ENCODE data around the gene BIRC7.
"Not testable (repeated sequence)": the region's sequence is repeated elsewhere in the genome, so short reads cannot be mapped to it uniquely, and the experiment has no call there.

Gene BIRC7

DNA sequence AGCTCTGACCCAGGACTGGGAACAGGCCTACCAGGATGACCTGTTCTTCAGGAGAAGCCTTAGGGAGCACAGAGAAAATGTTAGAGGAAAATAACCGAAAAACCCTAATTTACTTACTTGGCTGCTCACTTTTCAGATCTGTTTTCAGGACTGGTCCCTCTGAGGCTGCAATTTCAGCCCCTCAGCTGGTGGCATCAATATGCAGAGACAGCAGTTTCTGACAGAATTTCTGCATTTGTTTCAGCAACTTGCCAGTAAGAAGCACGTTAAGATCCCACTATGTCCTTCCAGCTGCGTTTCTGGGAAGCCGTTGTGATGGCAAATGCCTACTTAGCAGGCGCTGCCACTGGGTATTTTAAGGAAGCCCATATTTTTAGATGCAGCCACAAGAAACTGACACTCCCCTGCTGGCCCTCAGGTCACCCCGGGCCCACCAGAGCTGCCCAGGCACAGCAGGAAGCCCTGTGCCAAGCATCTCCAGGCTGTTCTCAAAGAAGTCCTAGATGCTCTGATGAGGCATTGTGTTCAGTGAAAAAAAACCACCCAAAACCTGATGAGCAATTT lies 27.3 kb upstream of the BIRC7 start:
- DNase-seq, result no peak

DNA sequence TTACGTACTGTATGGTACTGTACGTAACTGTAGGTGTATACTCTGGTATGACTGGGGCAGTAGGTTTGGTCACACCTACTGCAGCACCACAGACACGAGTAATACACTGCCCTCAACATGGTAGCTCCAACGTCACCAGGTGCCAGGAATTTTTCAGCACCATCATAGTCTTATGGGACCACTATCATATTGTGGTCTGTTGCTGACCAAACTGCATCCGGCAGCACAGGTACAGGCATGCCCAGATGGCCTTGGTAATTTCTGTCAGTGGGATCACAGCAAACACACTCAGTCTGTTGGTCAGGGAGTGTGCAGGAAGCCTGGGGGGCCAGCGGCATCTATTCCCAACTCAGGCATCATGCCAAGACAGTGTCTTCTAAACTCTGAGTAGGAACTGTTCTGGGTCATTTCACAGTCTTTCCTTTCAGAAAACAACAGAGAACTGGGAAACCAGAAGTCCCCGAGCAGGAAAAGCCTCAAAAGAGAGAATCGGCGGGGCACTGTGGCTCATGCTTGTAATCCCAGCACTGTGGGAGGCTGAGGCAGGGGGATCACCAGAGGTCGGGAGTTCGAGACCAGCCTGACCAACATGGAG lies 25.6 kb upstream of the BIRC7 start:
- DNase-seq, result no peak

DNA sequence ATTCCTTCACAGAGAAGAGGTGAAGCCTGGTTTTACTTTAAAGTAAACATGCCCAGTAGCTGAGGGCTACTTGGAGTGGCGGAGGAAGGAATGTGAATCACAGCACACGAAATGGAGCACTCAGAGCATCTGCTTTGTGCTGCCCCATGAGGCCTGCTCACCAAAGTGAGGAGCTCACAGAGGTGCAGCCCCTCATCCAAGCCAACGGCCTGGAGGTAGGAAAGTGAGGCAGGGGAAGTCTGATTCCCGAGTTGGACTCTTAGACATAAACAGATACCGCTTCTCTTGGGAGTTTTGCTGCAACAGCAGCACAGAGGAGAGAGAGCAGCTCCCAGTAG lies 23.3 kb upstream of the BIRC7 start:
- no peak for DNase-seq

DNA sequence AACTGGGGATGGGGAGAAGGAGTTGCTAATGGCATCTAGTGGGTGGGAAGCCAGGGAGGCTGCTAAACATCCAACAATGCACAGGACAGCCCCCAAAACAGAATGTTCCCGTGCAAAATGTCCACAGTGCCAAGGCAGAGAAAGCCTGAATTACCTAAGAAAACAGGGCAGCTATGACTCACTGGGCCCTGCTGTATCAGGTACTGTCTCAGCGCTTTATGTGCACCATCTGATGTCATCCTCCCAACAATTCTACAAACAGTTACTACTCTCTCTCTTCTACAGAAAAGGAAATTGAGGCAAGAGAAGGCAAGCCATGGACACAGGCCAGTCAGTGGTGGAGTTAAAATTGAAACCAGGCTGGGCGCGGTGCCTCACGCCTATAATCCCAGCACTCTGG lies 22.9 kb upstream of the BIRC7 start:
- no peak for DNase-seq

DNA sequence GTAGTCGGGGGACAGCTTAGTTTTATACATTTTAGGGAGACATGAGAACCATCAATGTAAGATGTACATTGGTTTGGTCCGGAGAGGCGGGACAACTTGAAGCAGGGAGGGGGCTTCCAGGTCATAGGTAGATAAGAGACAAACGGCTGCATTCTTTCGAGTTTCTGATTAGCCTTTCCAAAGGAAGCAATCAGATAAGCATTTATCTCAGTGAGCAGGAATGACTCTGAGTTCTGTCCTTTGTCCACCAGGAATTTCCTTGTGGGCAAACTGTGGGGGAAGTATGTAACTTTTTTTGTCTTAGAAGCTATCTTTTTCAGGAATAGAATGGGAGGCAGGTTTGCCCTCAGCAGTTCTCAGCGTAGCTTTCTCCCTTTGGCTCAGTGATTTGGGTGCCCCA lies 21.2 kb upstream of the BIRC7 start:
- no peak for DNase-seq

DNA sequence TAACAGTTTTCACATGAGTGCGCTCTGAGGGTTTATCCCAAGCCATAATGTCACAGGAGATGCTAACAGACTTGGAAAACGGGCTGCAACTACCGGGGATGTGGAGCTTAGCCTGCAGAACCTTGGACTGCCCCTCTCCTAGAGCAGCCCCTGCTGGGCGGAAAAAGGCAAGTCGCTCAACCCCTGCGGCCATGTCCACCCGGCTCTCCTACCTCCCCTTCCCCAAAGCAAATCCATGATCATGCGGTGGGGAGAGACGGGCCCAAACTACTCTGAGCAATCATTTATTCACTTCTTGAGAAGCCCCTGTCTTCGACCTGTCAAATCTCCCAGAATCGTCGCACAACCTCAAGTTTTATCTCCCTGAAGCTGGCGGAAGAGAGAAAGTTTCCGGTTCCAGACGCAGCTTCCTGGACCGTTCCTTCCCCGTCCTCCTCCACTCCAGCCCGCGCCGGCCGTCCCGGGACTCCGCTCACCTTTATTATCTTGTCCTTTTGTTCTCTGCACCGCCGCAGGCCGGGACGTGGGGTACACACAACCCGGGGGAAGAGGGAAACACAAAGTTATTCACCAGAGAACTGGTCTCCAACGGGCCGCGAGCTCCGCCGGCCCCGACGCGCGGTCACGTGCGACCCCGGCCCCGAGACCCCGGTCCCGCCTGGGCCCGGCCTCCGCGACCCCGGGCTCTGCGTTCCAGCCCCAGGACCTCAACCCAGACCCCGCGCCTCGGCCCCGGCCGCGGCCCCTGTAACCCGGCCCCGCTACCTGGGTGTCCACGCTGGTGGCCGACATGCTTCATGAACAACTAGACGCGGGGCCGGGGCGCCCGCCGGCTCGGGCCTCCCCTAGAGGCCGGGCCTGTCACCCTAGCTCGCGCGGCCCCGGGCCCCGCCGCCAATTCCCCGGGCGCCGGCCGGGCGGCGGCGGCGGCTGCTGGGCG lies 20.3 kb upstream of the BIRC7 start:
- DNase-seq, result peak; percentile 44 to 47

DNA sequence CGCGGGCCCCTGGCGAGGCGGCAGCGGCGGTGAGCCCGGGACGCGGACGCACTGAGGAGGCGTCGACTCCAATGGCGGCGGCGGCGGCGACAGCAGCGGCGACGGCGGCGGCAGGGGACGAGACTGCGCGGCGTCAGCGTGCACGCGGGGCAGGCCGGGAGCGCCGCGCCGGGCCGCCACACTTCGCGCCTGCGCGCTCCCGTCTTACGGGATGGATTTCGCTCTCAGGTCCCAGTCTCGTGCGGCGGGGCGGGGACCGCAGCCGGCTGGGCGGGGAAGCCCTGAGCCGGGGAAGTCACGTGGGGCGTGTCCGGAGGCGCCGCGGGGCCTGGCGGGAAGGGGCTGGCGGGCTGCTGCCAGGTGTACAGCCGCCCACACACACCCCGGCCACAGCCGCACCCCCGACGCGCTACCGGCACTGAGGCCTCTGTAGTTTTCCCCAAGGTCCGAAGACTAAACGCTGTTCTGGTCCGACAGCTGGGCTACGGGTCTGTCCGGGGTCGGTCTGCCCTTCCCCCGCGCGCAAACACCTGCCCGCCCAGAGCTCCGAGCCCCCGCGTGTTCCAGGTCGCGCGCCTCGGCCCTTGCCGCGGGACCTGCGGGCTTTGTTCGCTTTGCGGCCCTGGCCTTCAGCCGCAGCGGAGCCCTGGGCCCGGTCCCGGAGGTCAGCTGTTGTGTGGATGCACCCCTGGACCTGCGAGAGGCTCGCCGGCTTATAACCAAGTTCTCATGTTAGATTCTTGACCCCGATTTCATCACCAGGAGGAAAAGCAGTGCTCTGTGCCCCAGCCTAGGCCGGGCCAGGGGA lies 19.5 kb upstream of the BIRC7 start, which contains the start of gene YTHDF1:
Gene YTHDF1 (minus strand): TSS at position 91 of the 808 bp plus-strand sequence. CDS start 239 bp downstream, outside the sequence.
- DNase-seq, result peak; percentile 96 to 98

DNA sequence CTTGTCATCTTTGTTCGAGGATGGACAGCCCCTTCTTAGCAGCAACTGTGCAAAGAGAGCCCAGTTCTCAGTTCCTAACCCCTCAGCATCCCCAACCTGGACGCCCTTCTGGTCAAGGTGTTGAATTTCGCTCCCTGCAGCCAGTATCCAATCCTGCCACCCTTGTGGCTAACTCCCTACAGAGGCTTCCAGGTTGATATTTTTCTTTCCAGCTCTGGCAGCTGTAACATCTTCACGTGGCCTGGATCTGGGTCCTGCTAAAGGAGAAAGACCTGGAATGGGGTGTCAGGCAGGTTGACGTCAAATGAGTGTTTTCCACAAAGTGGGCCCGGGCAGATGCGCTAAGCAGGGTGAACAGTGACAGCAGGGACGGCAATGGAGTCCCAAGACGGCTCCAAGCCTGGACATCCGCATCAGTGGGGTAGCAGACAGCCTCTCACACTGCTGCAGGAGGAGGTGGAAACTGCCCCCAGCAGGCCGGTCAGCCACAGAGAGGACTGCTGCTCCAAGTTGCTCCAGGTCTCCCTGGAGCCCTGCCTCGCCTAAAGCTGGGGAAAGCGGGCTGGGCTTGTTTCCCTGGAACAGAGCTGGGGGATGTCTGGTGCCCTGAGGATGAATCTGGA lies 18.7 kb upstream of the BIRC7 start:
- no peak for DNase-seq

DNA sequence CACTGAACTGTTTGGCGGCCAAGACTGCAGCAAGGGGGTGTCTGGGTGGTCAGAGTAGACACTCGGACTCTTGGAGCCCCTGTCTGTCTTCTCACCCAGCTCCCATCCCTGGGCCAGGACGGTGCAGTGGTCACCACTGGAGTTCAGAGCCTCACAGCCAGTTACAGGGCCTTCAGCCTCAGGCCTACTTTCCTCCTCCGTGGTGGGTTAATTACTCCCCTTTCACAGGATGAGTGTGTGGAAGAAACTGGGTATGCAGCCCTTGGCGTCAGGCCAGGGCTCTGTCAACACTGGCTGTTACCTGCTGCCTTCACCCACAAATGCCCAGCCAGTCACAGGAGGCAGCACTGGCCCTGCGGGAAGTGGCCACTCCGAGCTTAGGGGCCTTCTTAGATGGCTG lies 18.0 kb upstream of the BIRC7 start:
- peak in 1 of 2 experiments; percentile 28 for DNase-seq

DNA sequence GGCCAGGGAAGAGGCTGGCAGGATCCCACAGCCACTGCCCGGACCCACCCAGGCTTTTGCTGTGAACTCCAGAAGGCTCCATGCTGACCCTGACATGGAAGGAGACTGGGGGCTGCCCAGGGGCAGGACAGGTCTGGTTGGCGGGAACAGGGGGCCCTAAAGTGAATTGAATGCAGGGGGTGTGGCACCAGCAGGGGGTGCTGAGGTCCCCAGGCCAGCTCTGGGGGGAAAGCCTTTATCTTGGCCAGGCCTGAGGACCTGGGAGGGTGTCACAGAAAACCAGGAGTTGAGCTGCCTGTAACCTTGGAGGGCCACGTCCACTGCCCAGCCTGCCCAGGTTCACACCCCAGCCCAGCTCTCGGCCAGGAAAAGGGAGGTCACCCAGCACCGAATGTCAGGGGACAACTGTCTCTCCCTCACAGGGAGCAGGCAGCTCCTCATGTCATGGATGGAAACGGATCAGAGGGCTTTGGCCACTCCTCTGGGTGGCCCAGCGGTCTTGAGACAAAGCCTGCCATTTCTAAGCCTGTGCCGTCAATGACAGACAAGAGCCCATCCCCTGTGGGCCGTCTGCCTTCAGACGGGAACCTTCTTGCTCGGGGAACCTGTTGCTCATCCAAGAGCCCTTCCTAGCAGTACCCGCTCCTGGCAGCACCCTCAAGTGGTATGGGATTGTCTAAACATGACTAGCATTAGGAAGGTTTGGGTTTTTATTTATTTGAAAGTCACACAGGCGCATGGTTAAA lies 16.8 kb upstream of the BIRC7 start:
- no peak for DNase-seq

DNA sequence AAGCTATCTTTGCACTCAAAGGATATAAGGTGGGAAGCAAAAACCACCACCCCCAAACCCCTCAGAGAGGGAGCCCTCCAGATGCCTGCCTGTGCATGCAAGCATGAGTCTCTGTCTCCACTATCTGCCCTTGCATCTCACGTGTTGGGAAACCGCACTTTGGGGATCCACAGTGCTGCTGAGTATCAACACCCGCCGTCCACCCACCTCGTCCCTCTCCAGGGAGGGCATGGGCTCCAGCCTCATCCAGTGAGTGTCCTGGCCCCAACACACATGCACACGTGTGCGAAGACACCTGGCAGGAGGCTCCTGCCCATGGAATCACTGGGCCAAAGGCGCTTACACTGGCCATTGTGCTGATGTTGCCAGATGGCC lies 16.3 kb upstream of the BIRC7 start:
- no peak for DNase-seq

DNA sequence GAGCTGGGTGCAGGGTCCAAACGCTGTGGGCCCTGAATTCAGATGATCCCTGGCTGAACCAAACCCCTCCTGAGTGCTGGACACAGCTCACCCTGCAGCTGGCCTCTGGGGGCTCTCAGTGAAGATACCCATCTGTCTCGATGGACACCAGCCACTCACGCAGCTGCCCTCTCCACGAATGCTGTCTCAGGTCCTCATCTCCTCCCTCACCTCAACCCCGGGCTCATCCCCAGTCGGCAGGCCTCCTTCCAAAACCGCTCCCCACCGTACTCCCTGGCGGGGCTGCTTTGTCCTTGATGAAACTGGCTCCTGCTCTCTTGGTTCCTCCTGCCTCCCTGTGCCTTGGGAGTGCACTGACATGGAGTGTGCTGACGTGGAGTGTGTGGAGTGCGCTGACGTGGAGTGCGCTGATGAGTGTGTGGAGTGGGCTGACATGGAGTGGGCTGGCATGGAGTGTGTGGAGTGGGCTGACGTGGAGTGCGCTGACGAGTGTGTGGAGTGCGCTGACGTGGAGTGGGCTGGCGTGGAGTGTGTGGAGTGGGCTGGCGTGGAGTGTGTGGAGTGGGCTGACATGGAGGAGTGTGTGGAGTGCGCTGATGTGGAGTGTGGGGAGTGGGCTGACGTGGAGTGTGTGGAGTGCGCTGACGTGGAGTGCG lies 15.7 kb upstream of the BIRC7 start:
- no peak for DNase-seq

DNA sequence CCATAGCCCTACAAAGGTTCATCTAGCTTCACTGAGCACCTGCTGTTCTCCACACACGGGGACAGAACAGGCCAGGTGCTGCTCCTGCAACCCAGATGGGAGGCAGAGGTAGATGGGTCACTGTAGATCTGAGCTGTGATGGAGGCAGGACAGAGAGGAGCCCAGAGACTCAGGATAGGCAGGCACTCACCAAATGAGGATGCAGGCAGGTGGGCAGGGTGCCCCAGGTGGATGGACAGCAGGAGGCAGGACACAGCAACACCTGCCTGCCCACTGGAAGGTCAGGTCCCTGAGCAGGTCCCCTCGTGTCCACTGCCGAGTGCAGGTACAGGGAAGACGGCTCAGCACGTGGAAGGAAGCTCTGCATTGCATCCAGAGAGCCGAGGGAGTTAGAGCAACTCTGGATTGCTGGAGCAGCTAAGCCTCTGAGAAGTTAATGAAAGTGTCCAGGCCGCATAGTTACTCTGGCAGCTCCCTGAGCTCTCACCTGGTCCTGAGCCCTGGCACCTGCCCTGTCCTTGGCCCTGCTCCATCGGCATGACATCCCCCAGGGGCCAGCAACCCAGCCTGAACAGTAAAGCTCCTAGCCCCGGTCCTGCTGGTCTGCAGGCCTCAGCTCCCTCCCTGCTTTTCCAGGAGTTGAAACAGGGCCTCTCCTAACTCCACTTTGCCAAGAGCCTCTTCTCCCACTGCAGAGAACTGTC lies 14.9 kb upstream of the BIRC7 start:
- DNase-seq, result no peak

DNA sequence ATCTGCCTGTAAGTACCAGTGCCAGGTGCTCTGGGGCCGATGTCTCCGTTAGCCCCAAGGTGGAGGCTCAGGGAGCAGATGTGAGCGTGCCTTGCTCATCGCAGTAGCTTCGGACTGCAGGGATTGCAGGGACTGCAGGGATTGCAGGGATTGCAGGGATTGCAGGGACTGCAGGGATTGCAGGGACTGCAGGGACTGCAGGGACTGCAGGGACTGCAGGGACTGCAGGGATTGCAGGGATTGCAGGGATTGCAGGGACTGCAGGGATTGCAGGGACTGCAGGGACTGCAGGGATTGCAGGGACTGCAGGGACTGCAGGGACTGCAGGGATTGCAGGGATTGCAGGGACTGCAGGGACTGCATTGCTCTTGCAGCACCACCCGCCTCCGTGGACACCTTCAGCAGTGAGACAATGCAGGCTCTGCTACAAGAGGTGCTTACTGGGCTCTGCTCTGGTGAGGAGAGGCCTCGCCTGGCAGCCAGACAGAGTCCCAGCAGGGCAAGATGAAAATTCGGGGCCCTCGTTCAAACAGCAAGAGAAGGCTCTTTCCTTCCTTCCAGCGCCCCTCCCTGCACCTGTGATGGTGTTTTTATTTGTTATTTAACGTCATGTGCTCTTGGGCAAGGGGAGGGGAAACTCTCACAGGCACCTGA lies 14.2 kb upstream of the BIRC7 start:
- DNase-seq, result not testable (repeated sequence)

DNA sequence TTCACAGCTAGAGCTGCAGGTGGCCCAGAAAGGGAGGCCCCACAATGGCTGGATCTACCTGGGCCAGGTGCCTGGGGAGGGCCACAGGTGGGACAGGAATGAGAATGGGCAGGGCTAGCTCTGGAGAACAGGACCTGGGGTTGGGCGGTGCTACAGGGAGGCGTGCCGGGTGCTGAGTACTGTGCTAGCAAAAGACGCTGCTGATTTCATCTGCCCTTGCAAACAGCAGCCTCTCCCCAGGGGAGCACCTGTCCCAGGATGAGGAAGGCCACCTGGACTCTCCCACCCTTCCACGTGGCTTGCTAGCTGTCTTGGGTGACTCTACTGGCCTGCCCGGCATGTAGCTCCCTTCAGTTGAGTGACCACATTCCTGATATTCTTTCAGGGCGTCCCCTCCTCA lies 13.2 kb upstream of the BIRC7 start:
- DNase-seq, result no peak

DNA sequence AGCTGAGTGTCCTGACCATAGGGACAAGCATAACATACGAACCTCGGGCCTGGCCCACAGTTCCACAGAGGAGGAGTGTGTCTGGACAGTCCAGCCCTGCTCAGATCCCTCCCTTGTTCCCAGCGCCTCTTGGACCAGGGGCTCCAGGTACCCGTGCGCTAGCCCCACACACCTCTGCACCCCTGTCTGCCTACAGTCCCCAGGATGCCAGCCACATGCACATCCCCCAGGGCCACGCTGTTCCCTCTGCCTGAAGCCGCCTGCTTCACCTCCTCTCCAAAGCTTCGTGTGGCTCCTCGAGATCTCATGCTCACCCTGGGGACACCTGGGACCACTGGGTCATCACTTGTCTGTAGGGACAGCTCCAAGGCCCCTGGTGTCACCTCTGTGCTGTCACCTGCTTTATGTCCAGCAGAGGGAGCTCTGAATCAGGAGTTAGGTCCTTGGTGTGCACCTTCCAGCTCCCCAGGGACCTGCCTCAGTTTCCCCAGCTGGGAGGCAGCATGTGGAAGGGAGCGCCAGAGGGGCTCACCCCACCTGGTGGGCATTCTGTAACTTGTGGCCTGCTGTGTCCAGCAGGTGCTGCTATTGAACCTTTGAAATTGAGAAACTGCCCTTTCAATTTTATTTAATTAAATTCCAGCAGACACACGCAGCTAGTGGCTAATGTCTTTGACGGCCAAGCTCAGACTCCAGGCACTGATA lies 12.4 kb upstream of the BIRC7 start:
- peak; percentile 58 to 64 for DNase-seq

DNA sequence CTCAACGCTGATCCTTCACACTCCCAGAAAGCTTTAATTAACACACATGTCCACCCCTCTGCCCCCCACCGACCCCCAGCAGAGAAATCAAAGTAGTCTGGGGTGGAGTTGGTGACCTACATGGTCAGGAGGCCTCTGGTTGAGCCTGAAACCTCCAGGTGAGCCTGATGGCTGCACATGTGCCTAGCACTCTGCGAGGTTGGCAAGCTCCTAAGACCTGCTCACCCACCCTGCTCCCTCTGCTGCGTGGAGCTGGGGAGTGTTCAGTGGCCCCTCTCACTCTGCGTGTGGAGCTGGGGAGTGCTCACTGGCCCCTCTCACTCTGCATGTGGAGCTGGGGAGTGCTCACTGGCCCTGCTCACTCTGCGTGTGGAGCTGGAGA lies 11.9 kb upstream of the BIRC7 start:
- DNase-seq, result no peak

DNA sequence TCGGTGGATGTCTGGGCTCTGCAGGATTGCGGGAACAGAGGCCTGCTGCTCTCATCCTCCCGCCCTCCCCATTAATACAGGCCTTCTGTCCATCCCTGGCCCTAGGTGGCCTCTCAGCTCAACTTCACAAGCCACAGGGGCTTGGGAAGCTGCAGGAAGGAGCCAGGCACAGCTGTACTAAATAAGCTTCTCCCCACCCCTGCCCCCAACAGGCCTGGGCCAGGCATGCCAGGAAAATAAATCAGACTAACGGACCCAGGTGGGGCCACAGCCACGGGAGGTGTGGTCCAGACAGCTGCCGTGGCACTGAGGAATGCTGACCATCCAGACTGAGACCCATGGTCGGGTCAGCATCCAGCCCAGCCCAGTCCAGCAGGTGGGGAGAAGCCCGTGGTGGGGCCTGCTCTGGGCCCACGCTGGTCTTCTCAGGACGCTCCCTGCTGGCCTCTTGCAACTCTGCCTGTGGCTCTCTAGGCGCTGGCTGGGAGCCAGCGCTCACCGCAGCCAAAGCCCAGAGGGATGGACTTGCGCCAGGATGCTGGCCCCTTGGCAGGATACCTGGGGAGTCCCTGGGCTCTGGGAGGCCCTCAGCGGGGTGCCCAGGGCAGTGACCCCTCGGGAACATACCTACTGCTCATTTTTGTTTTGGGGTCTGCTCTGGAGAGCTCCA lies 11.2 kb upstream of the BIRC7 start:
- DNase-seq, result no peak

DNA sequence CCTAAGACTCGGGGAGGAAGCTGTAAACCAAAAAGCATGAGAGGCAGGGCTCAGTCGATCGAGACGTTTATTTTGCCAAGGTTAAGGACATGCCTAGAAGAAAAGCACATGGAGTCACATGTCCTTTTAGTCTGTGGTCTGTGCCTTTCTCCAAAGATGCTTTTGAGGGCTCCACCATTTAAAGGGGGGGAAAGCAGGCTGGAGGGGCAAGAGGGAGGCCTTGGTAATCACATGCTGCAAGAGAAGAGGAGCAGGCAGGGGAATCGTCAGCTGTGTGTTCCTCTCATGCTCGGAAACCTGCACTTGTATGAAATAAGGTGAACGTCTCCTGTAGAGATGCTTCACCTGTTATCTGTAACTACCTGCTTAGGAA lies 10.6 kb upstream of the BIRC7 start:
- no peak for DNase-seq
